BLaER1 (cell line): ENCODE measurements around the gene PPT2.

ENCODE experiments used
- H3K27ac ChIP-seq: shearing (Covaris generic); formaldehyde crosslinking; 2 replicates; pipeline ENCODE4 v1.8.1; 2022
- H3K27me3 ChIP-seq: shearing (Covaris generic); formaldehyde crosslinking; 2 replicates; pipeline ENCODE4 v1.8.1; 2022
- H3K36me3 ChIP-seq: shearing (Covaris generic); formaldehyde crosslinking; 2 replicates; pipeline ENCODE4 v1.8.1; 2022
- H3K4me1 ChIP-seq: shearing (Covaris generic); formaldehyde crosslinking; 2 replicates; pipeline ENCODE4 v1.8.1; 2022
- H3K4me2 ChIP-seq: shearing (Covaris generic); formaldehyde crosslinking; 2 replicates; pipeline ENCODE4 v1.8.1; 2022
- H3K4me3 ChIP-seq: shearing (Covaris generic); formaldehyde crosslinking; 2 replicates; pipeline ENCODE4 v1.8.1; 2022
- H3K9ac ChIP-seq: shearing (Covaris generic); formaldehyde crosslinking; 2 replicates; pipeline ENCODE4 v1.8.1; 2022
- H3K9me3 ChIP-seq: shearing (Covaris generic); formaldehyde crosslinking; 2 replicates; pipeline ENCODE4 v1.8.1; 2022
- H4K20me1 ChIP-seq: shearing (Covaris generic); formaldehyde crosslinking; 2 replicates; pipeline ENCODE4 v1.8.1; 2022
- Cebpa-rat ChIP-seq: shearing (Covaris generic); IDR thresholded peaks from 2 replicates; pipeline ENCODE4 v1.8.1; 2022

The PPT2 gene

DNA sequence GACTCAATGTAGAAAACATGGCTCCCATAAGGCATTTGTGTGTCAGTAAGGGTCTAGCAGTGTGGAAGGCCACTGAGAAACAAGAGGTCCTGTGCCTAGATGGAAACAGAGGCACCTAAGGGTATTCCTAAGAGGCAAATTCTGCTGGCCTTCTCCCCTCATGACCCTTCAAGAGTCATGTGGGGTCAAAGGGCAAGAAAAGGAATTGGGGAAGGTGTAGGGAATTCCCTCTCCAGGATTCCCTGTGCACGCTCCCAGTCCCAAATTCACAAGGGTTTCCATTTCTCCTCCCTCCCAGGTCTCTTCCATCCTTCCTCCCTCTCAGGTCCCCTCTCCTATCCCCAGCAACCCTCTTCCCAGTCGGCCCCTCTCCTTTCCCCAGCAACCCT is 21.4 kb downstream of the PPT2 start:
- Histone ChIP-seq H3K4me1 (peaks cover 61% of the 10 kb centered on the region), H3K9ac (peak overlapping the region; percentile 93), H3K27me3 (no peaks in the 10 kb centered on the region), H3K36me3 (peaks cover 24% of the 10 kb centered on the region), H3K9me3 (no peaks in the 10 kb centered on the region), H3K27ac (peak overlapping the region; percentile 90), H3K4me3 (peak overlapping the region; percentile 88), H3K4me2 (peak overlapping the region; percentile 100), H4K20me1 (no peaks in the 10 kb centered on the region)
- no peak for TF ChIP-seq Cebpa-rat

DNA sequence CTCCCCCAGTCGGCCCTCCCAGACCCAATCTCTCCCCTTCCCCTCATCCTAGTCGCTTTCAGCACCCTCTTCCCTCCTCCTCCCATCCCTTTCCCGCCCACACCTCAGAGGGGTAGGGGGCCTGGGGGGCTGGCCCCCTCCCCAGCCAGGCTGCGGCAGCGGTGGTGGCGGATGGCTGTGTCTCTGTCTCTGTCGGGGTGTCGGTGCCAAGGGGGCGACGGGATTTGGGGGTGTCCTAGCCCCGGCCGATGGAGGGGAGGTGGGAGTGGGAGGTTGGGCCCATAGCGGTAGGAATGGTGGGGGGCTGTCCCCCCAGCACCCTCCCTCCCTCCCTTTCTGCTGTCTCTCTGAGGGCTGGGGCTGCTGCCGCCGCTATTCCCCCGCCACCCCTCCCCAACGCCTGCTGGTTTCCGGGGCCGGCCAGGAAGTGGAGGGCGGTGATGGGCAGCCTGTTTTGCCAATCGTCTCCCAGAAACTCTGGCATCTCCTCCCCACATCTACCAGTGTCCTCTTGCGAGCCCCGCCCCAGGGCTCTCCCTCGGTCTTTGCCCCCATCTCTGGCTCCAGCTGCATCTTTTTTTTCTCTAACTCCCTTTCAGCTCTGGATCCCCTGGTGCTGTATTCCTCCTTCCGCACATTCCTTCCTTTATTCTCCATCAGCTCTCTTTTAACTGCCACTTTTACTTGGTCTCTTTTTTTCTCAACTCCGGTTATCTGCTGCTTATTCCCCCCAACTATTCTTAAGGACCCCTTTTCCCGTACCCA is 22.0 kb downstream of the PPT2 start, which contains the start of gene AGPAT1:
TSS of gene AGPAT1 (minus strand) at position 374 of the 765 bp plus-strand sequence. CDS start 4,588 bp downstream, outside the sequence.
- peak within 1 kb of the TSS; percentile 90 for H3K27ac ChIP-seq
- H3K9me3 ChIP-seq = no peaks in the 10 kb centered on the region
- H3K9ac ChIP-seq = peak within 1 kb of the TSS; percentile 93
- H3K4me1 ChIP-seq = peaks cover 66% of the 10 kb centered on the region
- peaks cover 24% of the 10 kb centered on the region for H3K36me3 ChIP-seq
- H3K27me3 ChIP-seq = no peaks in the 10 kb centered on the region
- no peaks in the 10 kb centered on the region for H4K20me1 ChIP-seq
- peak within 1 kb of the TSS; percentile 88 for H3K4me3 ChIP-seq
- TF ChIP-seq Cebpa-rat = no peak
- H3K4me2 ChIP-seq = peak within 1 kb of the TSS; percentile 100

DNA sequence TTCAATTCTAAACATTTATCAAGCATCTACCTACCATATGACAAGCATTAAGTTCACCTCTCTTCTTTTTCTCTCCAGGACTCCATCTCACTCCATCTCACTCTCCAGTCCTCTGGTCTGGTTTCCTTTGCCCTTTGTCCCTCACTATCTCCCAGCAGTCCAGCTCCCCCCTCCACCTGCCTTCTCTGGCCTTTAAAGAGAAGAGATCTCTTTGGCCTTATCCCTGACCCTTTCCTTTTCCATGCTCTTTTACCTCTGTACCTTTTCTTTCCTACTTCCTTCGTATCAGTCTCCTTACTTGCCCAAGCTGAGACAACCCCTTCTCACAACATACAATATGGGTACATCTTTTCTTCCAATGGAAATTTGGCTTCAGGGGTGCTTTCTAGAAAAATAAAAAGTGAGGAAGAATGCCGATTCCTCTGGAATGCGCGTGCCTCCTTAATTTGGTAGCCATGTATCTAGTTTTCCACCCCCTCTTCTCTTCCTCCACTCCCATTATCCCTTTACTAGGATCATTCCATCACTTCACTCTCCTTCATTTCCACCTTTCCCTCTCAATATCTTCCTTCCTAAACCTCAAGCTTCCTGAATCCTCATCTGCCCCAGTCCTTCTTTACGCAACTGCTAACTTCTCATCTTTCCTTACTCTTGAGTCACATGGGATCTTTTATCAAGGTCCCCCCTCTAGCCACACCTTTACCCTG is 22.7 kb downstream of the PPT2 start:
- Histone ChIP-seq H4K20me1 (no peaks in the 10 kb centered on the region), H3K4me2 (peak overlapping the region; percentile 94), H3K4me3 (peak overlapping the region; percentile 88), H3K36me3 (peaks cover 24% of the 10 kb centered on the region), H3K4me1 (peaks cover 66% of the 10 kb centered on the region), H3K27ac (peak overlapping the region; percentile 89), H3K9ac (peak overlapping the region; percentile 82), H3K27me3 (no peaks in the 10 kb centered on the region), H3K9me3 (no peaks in the 10 kb centered on the region)
- no peak for TF ChIP-seq Cebpa-rat

DNA sequence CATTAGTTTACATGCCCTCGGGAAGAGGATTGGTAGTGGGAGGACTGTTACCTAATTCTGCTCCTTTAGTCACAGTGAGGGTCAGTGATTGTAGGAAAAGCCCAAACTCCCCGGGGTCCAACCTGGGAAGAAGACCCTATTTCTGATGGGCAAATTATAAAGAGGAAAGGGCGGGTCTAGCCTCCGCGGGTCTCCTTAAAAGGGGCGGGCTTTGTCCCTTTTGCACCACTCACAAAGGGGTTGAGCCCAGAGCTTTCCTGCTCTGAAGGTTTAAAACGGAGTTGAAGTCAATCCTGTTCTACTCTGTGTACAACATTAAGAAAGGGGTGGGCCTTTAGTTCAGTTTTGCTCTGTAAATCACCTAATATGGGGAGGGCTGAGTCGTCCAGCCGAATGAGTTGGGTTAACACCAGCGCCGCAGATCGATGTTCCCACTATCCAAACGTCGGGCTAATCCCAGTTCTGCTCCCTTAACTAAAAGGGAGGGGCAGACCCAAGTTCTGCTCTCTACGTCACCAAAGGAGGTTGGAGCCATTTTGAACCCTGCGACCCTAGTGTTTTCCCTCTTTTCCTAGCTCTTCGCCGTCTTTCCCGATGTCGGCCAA is 23.3 kb downstream of the PPT2 start:
- peaks cover 66% of the 10 kb centered on the region for H3K4me1 ChIP-seq
- no peak for TF ChIP-seq Cebpa-rat
- H4K20me1 ChIP-seq = no peaks in the 10 kb centered on the region
- H3K9ac ChIP-seq = peak overlapping the region; percentile 82
- H3K27me3 ChIP-seq = no peaks in the 10 kb centered on the region
- H3K4me2 ChIP-seq = peak overlapping the region; percentile 94
- H3K27ac ChIP-seq = peak overlapping the region; percentile 89
- peaks cover 30% of the 10 kb centered on the region for H3K36me3 ChIP-seq
- peak overlapping the region; percentile 88 for H3K4me3 ChIP-seq
- H3K9me3 ChIP-seq = no peaks in the 10 kb centered on the region

DNA sequence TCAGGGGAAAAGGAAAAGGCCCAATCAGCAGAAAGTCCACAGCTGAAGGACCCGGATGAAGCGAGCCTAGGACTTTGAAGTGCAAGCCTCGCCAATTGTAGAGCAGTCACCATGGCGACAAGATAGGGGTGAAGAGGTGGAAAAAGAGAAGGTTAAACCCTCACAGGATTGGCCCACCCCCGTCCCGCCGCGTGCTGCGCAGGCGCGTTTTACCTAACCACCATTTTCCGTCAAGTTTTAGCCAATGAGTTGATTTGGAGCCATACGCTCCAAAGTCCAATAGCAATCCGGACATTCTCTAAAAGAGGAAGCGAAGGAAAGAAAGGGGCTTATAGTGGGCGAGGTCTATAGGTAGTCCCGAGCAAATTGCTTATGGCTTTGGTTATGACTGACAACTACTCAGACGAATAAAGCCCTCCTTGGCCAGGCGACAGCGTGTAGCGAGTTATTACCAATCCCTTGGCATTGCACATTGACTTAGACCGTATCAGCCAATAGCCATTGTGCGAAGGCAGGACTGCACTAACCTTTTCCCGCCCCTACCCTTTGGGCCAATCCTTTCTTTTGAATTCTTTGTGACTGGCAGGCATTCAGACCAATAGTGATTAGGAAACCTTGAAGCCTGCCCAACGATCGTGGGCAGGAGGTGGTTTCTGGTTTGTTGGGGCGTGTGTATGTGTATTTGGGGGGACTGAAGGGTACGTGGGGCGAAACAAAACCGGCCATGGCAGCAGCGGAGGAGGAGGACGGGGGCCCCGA is 24.0 kb downstream of the PPT2 start, which contains the start of gene RNF5:
TSS of gene RNF5 (plus strand) at position 618 of the 759 bp plus-strand sequence. CDS start at position 725, 107 bp downstream.
- Histone ChIP-seq H3K9ac (peak within 1 kb of the TSS; percentile 91), H3K9me3 (no peaks in the 10 kb centered on the region), H3K4me1 (peaks cover 61% of the 10 kb centered on the region), H3K4me2 (peak within 1 kb of the TSS; percentile 99), H3K27ac (peak within 1 kb of the TSS; percentile 89), H3K4me3 (peak within 1 kb of the TSS; percentile 88), H3K36me3 (peaks cover 37% of the 10 kb centered on the region), H4K20me1 (no peaks in the 10 kb centered on the region), H3K27me3 (no peaks in the 10 kb centered on the region)
- no peak for TF ChIP-seq Cebpa-rat

DNA sequence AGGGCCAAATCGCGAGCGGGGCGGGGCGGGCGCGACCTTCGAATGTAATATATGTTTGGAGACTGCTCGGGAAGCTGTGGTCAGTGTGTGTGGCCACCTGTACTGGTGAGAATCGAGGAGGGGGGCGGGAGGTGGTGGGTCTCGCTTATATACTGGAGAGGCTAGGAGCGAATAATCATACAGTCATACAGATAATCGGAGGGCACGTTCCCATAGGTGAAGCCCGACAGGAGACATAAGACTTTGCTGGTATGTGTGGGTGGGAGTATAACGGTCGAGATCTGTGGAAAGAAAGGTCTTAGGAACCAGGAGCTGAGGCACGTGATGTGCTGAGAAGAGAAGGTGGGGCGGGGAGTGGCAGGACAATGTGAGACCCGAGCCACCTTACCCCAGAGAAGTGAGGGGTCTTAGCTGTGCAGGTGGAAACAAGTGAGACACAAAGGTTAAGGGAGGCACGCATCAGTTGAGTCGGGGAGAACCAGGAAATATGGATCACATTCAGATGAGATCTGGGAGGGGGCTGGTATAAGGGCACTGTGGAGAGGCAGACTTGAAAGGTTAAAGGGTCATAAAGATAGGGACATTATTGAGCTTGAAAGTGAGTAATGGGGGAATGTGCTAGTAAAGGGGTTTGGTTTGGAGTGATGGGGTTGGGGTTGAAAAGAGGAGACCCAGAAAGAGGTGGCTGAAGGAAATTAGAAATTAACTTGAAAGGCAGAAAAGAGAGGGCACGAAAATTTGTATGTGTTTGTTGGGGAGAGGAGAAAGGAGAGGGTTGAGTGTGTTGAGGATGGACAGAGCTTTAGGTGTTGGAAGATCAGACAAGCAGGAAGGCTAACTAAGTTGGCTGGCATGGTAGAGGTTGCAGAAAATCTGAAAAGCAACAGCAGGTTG is 24.9 kb downstream of the PPT2 start:
- Histone ChIP-seq H3K4me3 (peak overlapping the region; percentile 88), H4K20me1 (no peaks in the 10 kb centered on the region), H3K4me2 (peak overlapping the region; percentile 99), H3K9ac (peak overlapping the region; percentile 91), H3K27me3 (no peaks in the 10 kb centered on the region), H3K4me1 (peaks cover 52% of the 10 kb centered on the region), H3K9me3 (no peaks in the 10 kb centered on the region), H3K27ac (peak overlapping the region; percentile 83), H3K36me3 (peaks cover 45% of the 10 kb centered on the region)
- no peak for TF ChIP-seq Cebpa-rat

DNA sequence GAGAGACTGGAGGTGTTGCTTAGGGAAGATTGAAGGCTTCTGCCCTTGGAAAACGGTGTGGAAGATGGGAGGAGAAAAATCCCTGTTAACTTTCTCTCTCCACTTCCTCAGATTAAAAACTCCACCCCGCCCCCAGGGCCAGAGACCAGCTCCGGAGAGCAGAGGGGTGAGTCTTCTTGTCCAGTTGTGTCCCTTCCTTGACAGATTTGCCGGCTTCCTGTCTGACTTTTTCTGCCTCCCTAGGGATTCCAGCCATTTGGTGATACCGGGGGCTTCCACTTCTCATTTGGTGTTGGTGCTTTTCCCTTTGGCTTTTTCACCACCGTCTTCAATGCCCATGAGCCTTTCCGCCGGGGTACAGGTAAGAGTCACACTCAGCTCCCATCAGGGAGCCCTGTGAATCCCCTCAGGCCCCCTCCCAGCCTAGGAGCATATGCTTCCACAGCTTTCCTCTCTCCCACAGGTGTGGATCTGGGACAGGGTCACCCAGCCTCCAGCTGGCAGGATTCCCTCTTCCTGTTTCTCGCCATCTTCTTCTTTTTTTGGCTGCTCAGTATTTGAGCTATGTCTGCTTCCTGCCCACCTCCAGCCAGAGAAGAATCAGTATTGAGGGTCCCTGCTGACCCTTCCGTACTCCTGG is 25.9 kb downstream of the PPT2 start:
- peak overlapping the region; percentile 88 for H3K4me3 ChIP-seq

DNA sequence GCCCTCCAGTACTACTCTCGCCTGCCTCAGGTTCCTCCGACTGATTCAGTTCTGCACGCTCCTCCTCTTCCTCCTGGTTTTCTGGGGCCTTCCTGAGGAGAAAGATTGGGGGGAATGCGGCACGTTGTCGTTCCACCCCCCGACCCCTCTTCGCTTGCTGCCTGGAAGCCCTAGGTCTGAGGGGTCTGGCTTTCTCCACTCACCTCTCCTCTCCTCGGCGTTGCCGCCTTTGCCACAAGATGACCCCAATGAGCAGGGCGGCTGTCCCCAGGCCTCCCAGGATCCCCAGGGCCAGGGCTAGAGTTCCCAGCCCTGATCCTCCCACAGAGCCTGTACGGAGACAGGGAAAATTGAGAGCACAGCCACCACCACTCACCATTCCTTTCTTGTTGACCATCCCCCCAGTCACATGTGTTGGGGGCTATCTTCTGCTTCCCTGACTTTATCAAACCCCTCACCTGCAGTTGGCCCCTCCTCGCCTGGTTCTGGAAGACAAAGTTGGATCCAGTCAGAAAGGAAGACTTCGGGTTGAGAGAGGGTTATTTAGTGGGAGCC is 27.3 kb downstream of the PPT2 start:
- Histone ChIP-seq H4K20me1 (no peaks in the 10 kb centered on the region), H3K9ac (peak overlapping the region; percentile 48; the same call in 1 of the 2 replicates), H3K9me3 (no peaks in the 10 kb centered on the region), H3K4me2 (no peak overlapping the region), H3K27me3 (no peaks in the 10 kb centered on the region), H3K4me1 (peaks cover 36% of the 10 kb centered on the region), H3K36me3 (peaks cover 56% of the 10 kb centered on the region), H3K4me3 (no peak overlapping the region), H3K27ac (no peak overlapping the region)
- no peak for TF ChIP-seq Cebpa-rat

More for the DNA sequence above, 25.9 kb downstream of the PPT2 start:
- Histone ChIP-seq H3K4me1 (peaks cover 42% of the 10 kb centered on the region), H3K27ac (no peak overlapping the region), H3K36me3 (peaks cover 52% of the 10 kb centered on the region), H3K4me2 (peak overlapping the region; percentile 99), H3K9ac (peak overlapping the region; percentile 91; the same call in 1 of the 2 replicates), H4K20me1 (no peaks in the 10 kb centered on the region), H3K27me3 (no peaks in the 10 kb centered on the region), H3K9me3 (no peaks in the 10 kb centered on the region)
- TF ChIP-seq Cebpa-rat = no peak
